LHCN-M2 (cell line): ENCODE data around the gene RANBP3L. TPM values are rescaled to one million over a fixed set of nuclear protein-coding genes. Genes with fewer than 3 reads are reported as not detected.

Experiments
- DNase-seq: peaks from one replicate; pipeline ENCODE4 v3.0.0-alpha.2; 2012; ENCODE audit warnings: low read depth
- total RNA-seq: library from RNA; depleted of rRNA; stranded (reverse); fragments of >200 nt; gene quantifications from 2 replicates; pipeline ENCODE4 v1.2.3, GENCODE V29; 2014

Gene RANBP3L
- total RNA-seq, 1 experiment from 2014 or later: 2.1 TPM

GRCh38 chr5:36244076-36244475 lies 57.6 kb downstream of the RANBP3L start:
- no peak for DNase-seq

GRCh38 chr5:36243653-36244052 lies 58.0 kb downstream of the RANBP3L start:
- no peak for DNase-seq

DNA sequence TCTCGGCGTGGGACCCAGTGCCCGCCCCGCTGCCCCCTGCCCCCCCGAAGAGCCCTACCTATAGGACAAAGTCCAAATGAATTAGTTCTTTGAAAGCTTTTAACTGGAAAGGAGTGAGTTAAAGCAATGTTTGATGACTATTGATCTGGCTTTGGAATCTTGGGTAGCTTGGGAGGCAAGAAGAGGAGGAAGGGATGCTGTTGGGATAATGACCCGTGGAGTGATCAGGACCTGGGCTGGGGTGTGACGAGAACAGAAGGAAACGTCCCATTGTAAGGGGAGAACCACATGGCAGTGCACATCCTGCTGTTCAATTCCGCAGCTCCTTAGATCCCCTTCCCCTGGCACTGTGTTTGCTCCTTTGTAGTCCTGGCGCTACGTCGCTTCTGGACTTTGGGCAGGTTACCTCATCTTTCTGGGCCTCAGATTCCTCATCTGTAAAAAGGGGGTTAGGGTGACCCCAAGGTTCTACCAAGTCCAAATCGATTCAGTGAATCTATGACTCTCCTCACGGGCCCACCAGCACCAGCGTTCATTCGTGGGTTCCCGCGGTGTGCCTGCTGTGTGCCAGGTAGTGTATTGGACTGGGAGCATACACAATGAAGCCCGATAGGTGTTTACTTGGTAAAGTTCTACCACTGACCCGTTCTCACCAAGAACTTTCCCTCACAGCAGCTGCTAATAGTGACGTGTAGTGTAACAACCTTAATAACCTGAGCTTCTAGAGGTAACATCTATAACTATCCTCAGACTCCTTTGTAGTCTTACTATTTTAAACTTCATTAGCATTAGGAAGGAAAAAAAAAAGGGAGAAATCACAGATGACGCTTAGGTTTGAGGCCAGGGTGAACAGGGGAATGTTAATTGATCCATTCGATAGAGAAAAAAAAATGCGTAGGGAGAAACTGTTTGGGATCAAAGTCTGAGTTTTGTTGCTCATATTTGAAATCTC lies 58.9 kb downstream of the RANBP3L start:
- no peak for DNase-seq

DNA sequence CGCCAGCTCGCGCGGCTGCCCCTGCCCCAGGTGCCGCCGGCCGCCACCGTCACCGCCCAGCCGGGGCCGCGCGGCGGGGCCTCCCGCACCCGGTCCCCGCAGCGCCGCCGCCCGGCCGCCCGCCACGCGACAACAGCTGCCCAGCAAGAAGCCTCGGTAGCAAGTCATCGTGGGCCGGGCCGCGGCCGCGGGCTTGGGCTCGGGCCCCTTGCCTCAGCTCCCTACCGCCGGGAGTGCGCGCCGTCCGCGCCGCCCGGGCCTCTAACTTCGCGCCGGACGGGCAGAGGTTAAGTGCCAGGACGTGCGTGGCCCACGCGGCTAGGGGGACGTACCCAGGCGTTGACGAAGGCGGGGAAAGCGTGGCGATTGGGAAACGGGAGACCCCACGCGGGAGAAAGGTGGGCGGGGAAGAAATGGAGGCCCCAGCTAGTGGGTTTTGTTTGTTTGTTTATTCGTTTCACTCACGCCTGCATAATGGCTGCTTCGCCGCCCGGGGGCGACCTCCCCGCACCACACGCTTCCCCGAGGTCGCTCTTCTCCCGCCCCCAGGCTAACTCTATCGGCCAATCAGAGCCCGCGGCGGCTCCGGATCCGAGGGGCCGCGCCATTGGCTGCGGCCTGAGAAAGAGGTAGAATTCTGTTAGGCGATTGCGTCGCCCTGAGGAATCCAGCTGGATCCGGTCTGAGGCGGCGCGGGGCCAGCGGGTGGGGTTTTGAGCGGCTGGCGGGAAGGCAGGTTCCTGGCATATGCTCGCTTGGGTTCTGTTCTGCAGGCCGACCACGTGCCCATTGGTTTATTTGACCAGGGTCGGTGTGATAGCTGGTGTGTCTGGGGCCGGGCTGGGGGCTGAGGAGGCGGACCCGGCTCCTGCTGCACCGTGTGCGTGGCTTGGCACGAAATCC lies 59.8 kb downstream of the RANBP3L start, which contains the start of gene NADK2:
Gene NADK2 (minus strand): TSS at position 295 of the 903 bp plus-strand sequence. CDS start 127 bp downstream, at position 168.
- peak; percentile 97 for DNase-seq

GRCh38 chr5:36240779-36241630 lies 60.7 kb downstream of the RANBP3L start:
- DNase-seq: peak; percentile 67

- DNase-seq: no peak
Observed at GRCh38 chr5:36239370-36240293, 62.1 kb downstream of the RANBP3L start.

DNA sequence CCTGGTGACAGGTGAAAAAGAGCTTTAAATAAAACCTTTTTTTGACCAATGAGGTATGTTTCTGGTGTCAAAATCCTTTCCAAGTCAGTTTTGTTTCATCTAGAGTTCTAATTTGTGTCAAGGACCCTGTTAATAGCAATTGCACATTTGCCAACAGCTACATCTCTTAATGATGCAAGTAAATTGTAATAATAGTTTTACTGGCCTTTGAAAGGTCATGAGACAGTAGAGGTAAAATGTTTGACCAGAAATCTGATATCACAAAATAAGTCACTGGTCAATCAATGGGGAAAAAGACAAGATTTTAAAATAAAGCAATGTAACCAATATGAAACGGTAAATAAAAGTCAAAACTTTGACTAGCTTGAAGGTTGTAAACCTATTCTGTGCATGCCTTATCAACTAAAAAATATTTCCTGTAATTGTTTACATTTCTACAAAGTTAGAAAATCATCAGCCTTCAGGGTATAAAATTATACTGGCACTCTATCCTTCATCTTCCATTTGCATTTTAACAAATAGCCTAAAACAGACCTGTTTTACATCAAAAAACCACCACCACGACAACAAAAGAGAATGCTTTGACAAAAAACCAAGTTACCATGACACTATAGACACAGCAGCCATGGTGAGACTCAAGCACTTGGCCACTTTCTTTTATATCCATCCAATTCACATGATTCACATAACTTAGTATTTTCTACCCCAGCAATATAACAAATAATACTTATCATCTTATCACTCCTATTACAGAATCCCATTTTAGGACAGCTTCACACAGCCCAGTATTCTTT lies 63.0 kb downstream of the RANBP3L start:
- DNase-seq: no peak

GRCh38 chr5:36237751-36238150 lies 64.0 kb downstream of the RANBP3L start:
- no peak for DNase-seq

DNA sequence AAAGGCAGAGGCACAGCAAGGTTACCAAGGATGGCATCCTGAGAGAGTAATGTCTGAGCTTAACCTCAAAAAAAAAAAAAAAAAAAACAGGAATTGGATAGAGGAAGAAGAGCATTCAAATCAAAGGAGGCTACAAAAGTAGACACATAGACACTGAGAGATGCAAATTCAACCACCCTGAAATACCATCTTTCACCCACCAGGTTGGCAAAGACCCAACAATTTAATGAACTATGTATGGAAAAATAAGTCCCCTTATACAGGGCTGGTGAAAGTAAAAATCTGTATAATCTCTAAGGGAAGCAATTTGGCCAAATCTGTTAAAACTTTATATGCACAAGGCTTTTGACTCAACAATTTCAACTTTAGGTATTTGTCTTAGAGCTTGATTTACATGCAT lies 64.9 kb downstream of the RANBP3L start:
- DNase-seq: no peak

GRCh38 chr5:36232533-36232932 lies 69.2 kb downstream of the RANBP3L start:
- DNase-seq: no peak

DNA sequence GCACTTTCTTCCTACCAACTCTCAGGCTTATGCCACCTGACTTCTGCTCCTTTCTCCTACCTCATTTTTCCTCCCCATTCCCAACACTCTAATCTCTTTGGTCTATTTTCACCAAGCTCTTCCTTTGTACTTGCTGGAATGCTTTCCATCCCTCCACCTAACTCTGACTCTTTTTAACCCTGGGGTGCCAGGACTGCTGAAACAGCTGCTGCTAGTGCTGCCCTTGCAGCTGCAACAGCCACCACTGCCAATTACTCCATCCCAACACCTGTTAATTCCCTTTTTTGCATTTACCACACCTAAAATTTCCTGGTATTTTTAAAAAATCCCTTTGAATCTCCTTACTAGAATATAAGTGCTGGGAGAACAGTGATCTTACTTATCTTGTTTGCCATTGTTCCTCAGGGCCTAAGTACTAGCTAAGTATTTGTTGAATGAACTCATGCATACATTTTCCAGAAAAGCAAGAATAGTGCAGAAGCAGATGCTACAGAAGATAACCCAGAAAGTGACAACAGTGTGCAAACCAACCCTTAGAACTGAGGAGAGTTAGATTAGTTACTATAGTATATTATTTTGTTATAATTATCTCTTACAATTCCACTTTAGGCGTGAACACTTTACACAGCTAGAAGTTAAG lies 71.4 kb downstream of the RANBP3L start:
- peak; percentile 67 for DNase-seq

GRCh38 chr5:36228505-36228904 lies 73.2 kb downstream of the RANBP3L start:
- DNase-seq: no peak

- no peak for DNase-seq
Observed at GRCh38 chr5:36227046-36227445, 74.7 kb downstream of the RANBP3L start.

DNA sequence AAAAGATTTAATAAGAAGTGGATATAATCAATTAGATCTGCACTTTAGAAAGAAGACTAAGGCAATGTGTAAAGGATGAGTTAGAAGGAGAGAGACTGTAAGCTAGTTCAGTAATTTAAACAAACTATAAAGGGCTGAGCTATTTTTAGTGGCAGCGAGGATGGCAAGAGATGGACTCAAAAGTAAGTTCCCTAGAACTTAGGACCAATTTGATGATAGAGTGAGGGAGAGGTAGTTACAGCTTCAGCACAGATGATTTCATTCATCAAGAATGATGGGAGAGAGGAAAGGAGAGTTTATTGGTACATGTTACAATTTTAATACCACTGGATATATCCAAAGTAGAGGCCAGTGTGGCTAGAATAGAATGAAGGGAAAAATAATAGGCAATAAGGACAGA lies 79.1 kb downstream of the RANBP3L start:
- no peak for DNase-seq

- no peak for DNase-seq
Observed at GRCh38 chr5:36217988-36218387, 83.7 kb downstream of the RANBP3L start.

- no peak for DNase-seq
Observed at GRCh38 chr5:36217567-36217966, 84.1 kb downstream of the RANBP3L start.

- DNase-seq: no peak
Observed at GRCh38 chr5:36215910-36216309, 85.8 kb downstream of the RANBP3L start.

GRCh38 chr5:36214436-36214835 lies 87.3 kb downstream of the RANBP3L start:
- peak; percentile 8 for DNase-seq

DNA sequence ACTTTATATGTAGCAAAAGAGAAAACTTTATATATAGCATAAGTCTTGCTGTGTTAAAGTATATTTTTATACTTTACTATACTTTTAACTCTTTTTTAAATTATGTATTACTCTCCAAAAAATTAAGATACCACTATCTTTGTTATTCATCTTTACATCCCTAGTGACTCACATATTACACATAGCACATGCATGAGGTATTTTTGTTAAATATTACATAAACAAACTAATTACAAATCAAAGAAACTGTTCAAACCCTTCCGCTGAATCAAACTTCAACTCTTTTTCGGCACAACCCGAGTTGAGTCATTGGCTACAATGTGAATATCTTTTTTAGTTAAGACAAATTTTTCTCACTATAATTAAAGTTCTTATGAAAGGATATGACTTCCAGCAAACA lies 92.0 kb downstream of the RANBP3L start:
- no peak for DNase-seq
